Parathyroid adenoma (tissue), 2 donors: Measurements from ENCODE around the gene CAPZB.
A peak's percentile ranks its signal among the peaks of the same experiment; 100 is the strongest.

Experiments used
- H2AFZ ChIP-seq: fragments of 300-600 bp; sonication (generic); one replicate; pipeline ENCODE4 v1.7.0; 2017; ENCODE audit warnings: antibody characterized with exemption, mild to moderate bottlenecking
- H3K27ac ChIP-seq: fragments of 300-600 bp; sonication (generic); one replicate; pipeline ENCODE4 v1.7.0; 2017
- H3K27me3 ChIP-seq: fragments of 300-600 bp; sonication (generic); one replicate; pipeline ENCODE4 v1.7.0; 2017; ENCODE audit warnings: low read length; ENCODE audit not compliant: control insufficient read depth, insufficient read depth
- H3K36me3 ChIP-seq: fragments of 300-600 bp; sonication (generic); one replicate; pipeline ENCODE4 v1.7.0; 2017; ENCODE audit warnings: low read length; ENCODE audit not compliant: control insufficient read depth, insufficient read depth
- H3K4me1 ChIP-seq: fragments of 300-600 bp; sonication (generic); one replicate; pipeline ENCODE4 v1.7.0; 2017; ENCODE audit warnings: control low read depth
- H3K4me2 ChIP-seq: fragments of 300-600 bp; sonication (generic); one replicate; pipeline ENCODE4 v1.7.0; 2017; ENCODE audit warnings: low read length
- H3K4me3 ChIP-seq: fragments of 300-600 bp; sonication (generic); one replicate; pipeline ENCODE4 v1.7.0; 2017; ENCODE audit warnings: low read depth, low read length
- H3K79me2 ChIP-seq: fragments of 300-600 bp; sonication (generic); one replicate; pipeline ENCODE4 v1.7.0; 2017; ENCODE audit warnings: control low read depth
- H3K9ac ChIP-seq: fragments of 300-600 bp; sonication (generic); one replicate; pipeline ENCODE4 v1.7.0; 2017; ENCODE audit warnings: mild to moderate bottlenecking
- H3K9me3 ChIP-seq: fragments of 300-600 bp; sonication (generic); one replicate; pipeline ENCODE4 v1.7.0; 2017; ENCODE audit warnings: low read length; ENCODE audit not compliant: control insufficient read depth
- TF ChIP-seq, protein P1 (sequence below): fragments of 300-600 bp; sonication (generic); IDR thresholded peaks from one replicate; pipeline ENCODE4 v1.7.0; 2017; ENCODE audit warnings: antibody characterized with exemption, mild to moderate bottlenecking
- donor health status: primary hyperparathyroidism.

Gene CAPZB

DNA sequence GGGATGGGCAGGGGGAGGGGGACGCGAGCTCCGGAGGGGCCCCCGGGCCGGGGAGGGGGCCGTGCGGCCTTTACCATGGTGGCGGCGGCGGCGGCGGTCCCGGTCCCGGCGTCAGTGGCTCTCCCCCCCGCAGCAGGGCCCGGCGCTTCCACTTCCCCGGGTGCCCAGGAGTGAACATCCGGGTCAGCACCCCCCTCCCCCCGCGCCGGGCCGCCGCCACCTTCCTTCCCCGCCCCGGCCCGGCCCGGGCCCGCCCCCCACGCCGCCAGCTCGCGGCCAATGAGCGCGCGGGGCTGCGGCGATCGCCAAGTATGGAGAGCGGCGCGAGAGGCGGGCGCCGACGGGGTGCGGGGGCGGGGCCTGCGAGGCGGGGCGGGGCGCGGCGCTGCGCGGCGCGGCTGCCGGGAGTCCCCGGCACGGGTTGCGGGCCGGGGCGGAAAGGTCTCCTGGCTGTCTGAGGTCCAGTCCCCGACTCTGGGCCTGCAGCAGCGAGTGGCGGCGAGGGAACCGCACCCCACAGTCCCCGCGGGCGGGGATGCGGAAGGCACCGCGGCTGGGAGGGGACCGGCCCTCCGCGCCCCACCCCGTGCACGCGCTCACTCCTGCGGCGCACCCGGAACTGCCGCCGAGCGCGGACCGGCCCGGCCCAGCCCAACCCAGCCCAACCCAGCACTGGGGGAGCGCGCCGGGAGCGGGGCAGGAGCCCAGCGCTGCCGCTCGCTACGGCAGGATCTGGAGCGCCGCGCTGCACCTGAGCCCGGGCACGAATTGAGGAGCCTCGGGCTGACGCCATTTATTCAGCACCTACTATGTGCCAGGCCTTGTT lies at the start of gene CAPZB:
CAPZB (minus strand) TSS at position 178 of the 826 bp plus-strand sequence; CDS start at position 77, 101 bp downstream.
- Histone ChIP-seq H3K27ac (peak within 1 kb of the TSS; percentile 88), H3K36me3 (no peaks in the 10 kb centered on the region), H2AFZ (peak within 1 kb of the TSS; percentile 48), H3K4me1 (peaks cover 8% of the 10 kb centered on the region), H3K4me2 (peak within 1 kb of the TSS; percentile 87), H3K9me3 (no peaks in the 10 kb centered on the region), H3K9ac (peak within 1 kb of the TSS; percentile 92), H3K79me2 (peaks cover 38% of the 10 kb centered on the region), H3K4me3 (peak within 1 kb of the TSS; percentile 89), H3K27me3 (no peaks in the 10 kb centered on the region)
- TF ChIP-seq, protein P1, sequence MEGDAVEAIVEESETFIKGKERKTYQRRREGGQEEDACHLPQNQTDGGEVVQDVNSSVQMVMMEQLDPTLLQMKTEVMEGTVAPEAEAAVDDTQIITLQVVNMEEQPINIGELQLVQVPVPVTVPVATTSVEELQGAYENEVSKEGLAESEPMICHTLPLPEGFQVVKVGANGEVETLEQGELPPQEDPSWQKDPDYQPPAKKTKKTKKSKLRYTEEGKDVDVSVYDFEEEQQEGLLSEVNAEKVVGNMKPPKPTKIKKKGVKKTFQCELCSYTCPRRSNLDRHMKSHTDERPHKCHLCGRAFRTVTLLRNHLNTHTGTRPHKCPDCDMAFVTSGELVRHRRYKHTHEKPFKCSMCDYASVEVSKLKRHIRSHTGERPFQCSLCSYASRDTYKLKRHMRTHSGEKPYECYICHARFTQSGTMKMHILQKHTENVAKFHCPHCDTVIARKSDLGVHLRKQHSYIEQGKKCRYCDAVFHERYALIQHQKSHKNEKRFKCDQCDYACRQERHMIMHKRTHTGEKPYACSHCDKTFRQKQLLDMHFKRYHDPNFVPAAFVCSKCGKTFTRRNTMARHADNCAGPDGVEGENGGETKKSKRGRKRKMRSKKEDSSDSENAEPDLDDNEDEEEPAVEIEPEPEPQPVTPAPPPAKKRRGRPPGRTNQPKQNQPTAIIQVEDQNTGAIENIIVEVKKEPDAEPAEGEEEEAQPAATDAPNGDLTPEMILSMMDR = no peak

DNA sequence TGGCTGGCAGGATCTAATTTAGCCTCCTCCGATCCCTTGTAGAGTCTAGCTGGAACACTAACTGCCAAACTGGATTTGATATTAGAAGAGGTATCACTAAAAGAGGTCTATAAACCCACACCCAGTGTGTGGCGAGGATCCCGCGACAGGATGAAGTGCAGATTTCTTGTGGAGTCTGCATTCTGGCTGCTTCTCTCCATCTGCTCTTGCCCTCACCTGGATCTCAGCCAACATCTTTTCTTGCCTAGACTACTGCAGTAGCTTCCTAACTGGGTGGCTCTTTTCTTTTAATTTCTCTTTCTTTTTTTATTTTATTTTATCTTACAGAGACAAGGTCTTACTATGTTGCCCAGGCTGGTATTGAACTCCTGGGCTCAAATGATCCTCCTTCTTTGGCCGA lies 48.9 kb upstream of the CAPZB start:
- Histone ChIP-seq H3K27me3 (no peaks in the 10 kb centered on the region), H3K4me2 (no peak overlapping the region), H3K79me2 (no peaks in the 10 kb centered on the region), H3K4me1 (no peaks in the 10 kb centered on the region), H3K9ac (no peak overlapping the region), H3K36me3 (no peaks in the 10 kb centered on the region), H3K9me3 (no peaks in the 10 kb centered on the region), H2AFZ (no peak overlapping the region), H3K27ac (no peak overlapping the region), H3K4me3 (no peak overlapping the region)
- TF ChIP-seq, protein P1 = no peak

DNA sequence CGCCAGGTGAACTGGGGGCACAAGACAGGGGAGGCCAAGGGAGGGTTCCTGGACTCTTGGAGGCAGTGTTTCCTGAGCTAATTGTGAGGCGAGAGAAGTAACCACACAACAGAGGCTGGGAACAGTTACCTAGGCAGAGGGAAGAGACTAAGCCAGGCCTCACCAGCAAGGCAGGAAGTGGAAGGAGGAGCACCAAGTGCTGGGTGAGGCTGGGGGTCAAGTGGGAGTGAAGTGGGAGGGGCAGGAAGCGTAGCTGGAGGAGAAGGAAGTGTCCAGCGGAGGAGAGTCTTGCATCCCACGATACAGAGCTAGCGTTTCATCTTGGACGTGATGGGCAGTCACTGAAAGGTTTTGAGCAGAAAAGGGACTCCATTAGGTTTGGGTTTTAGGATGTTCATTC lies 48.3 kb upstream of the CAPZB start:
- no peaks in the 10 kb centered on the region for H3K36me3 ChIP-seq
- H3K9me3 ChIP-seq = no peaks in the 10 kb centered on the region
- no peak overlapping the region for H2AFZ ChIP-seq
- no peaks in the 10 kb centered on the region for H3K27me3 ChIP-seq
- H3K9ac ChIP-seq = no peak overlapping the region
- TF ChIP-seq, protein P1 = no peak
- H3K27ac ChIP-seq = no peak overlapping the region
- no peak overlapping the region for H3K4me3 ChIP-seq
- no peak overlapping the region for H3K4me2 ChIP-seq
- H3K4me1 ChIP-seq = no peaks in the 10 kb centered on the region
- H3K79me2 ChIP-seq = no peaks in the 10 kb centered on the region

DNA sequence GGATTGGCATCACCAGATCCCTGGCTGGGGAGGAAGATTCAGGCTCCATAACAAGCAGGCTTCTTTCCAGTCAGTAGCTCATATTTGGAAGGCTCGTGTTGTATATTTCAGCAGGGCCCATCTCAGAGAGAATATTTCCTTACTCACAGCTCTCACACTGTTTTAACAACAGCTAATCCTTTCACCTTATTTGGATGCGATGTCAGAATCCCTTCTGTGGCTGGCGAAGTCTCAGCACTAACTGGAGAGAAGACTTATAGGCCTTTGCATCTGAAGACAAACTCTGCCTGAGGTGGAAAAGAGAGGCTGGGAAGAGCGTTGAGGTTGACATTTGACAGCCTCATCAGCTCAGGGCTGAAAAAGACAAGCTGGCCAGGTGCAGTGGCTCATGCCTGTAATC lies 47.2 kb upstream of the CAPZB start:
- Histone ChIP-seq H3K36me3 (no peaks in the 10 kb centered on the region), H3K9ac (no peak overlapping the region), H2AFZ (no peak overlapping the region), H3K79me2 (no peaks in the 10 kb centered on the region), H3K4me3 (no peak overlapping the region), H3K4me1 (no peaks in the 10 kb centered on the region), H3K27ac (no peak overlapping the region), H3K9me3 (no peaks in the 10 kb centered on the region), H3K27me3 (no peaks in the 10 kb centered on the region), H3K4me2 (no peak overlapping the region)
- TF ChIP-seq, protein P1 = no peak

DNA sequence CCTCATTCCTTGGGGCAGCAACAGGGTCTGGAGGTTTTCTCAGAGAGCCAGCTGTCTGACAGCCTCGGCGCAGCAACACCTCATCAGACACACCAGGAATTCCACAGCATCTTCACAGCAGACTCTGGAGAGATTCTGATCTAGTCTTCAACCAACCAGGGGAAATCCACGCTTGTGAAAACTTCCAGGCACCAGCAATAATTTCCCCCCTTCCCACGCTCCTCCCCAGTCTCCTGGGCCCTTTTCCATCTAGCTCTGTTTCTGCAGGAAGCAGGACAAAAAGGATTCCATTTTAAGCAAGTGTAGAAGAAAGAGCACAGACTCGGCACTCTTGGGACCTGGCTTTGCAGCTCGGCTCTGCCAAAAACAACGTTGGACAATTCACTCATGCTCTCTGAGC lies 44.3 kb upstream of the CAPZB start:
- Histone ChIP-seq H3K36me3 (no peaks in the 10 kb centered on the region), H2AFZ (no peak overlapping the region), H3K4me3 (no peak overlapping the region), H3K9ac (no peak overlapping the region), H3K4me2 (no peak overlapping the region), H3K4me1 (no peaks in the 10 kb centered on the region), H3K9me3 (no peaks in the 10 kb centered on the region), H3K79me2 (no peaks in the 10 kb centered on the region), H3K27me3 (no peaks in the 10 kb centered on the region), H3K27ac (no peak overlapping the region)
- TF ChIP-seq, protein P1 = no peak
